WI38 (cell line): ENCODE results near the gene MCTP1.

Source experiments
- H3K4me3 ChIP-seq: 2 replicates; pipeline ENCODE4 v1.5.1; 2011; ENCODE audit warnings: low read depth, mild to moderate bottlenecking, control low read depth, low read length
- CTCF ChIP-seq: IDR thresholded peaks from 2 replicates; pipeline ENCODE4 v1.5.1; 2012; ENCODE audit warnings: low read depth, mild to moderate bottlenecking, control low read depth, low read length

Gene MCTP1

GRCh38 chr5:94750681-94751080 is 534.2 kb downstream of the MCTP1 start:
- no peak overlapping the region for H3K4me3 ChIP-seq
- no peak for TF ChIP-seq CTCF

GRCh38 chr5:94749042-94749441 is 535.9 kb downstream of the MCTP1 start:
- TF ChIP-seq CTCF, result no peak
- no peak overlapping the region for H3K4me3 ChIP-seq

GRCh38 chr5:94748212-94748611 is 536.7 kb downstream of the MCTP1 start:
- no peak for TF ChIP-seq CTCF
- no peak overlapping the region for H3K4me3 ChIP-seq

GRCh38 chr5:94747371-94747770 is 537.5 kb downstream of the MCTP1 start:
- TF ChIP-seq CTCF, result no peak
- H3K4me3 ChIP-seq, result no peak overlapping the region

GRCh38 chr5:94746731-94747124 is 538.2 kb downstream of the MCTP1 start:
- no peak overlapping the region for H3K4me3 ChIP-seq
- no peak for TF ChIP-seq CTCF

GRCh38 chr5:94745786-94746730 is 538.8 kb downstream of the MCTP1 start:
- no peak for TF ChIP-seq CTCF
- no peak overlapping the region for H3K4me3 ChIP-seq

- TF ChIP-seq CTCF, result no peak
- H3K4me3 ChIP-seq, result no peak overlapping the region
Measured at GRCh38 chr5:94744906-94745305, 540.0 kb downstream of the MCTP1 start.
